ENCODE results near the gene SPPL2A. TPM values are rescaled to one million over a fixed set of nuclear protein-coding genes. Genes with fewer than 3 reads are reported as not detected.

Gene SPPL2A
- total and polyA plus RNA-seq, 10 donors, result 18.0 to 425 (median 113) TPM

GRCh38 chr15:50803479-50804180 is 38.1 kb upstream of the SPPL2A start:
- no peak overlapping the region for H3K27ac ChIP-seq
- DNase-seq, result no peak
- no peak for TF ChIP-seq POLR2A (IDR thresholded peaks at IDR 0.05)
- no peak for TF ChIP-seq CTCF (IDR thresholded peaks at IDR 0.05 in 8 of 11, conservative IDR thresholded peaks at IDR 0.05 in 3 of 11)
- no peak for TF ChIP-seq POLR2AphosphoS5 (IDR thresholded peaks at IDR 0.05)
- H3K9me3 ChIP-seq, result no peaks in the 10 kb centered on the region
- 54 to 66% (median 59%) methylated on average over 2 of the region's 2 CpGs for WGBS, 5 donors
- H3K27me3 ChIP-seq (replicated peaks in 1 of 7), result no peaks in the 10 kb centered on the region
- no peak overlapping the region for H3K4me3 ChIP-seq
- intact Hi-C loops (cut with DNase I; ENCODE audit: low total_unique reads), result no loop called here
- H3K4me1 ChIP-seq, result no peaks in the 10 kb centered on the region
- H3K36me3 ChIP-seq, result no peaks in the 10 kb centered on the region

- TF ChIP-seq POLR2A (IDR thresholded peaks at IDR 0.05) (no peak), POLR2AphosphoS5 (IDR thresholded peaks at IDR 0.05) (no peak), CTCF (IDR thresholded peaks at IDR 0.05 in 8 of 11, conservative IDR thresholded peaks at IDR 0.05 in 3 of 11) (no peak)
- Histone ChIP-seq H3K9me3 (no peaks in the 10 kb centered on the region), H3K4me3 (no peak overlapping the region), H3K27me3 (replicated peaks in 1 of 7) (no peaks in the 10 kb centered on the region), H3K4me1 (no peaks in the 10 kb centered on the region), H3K27ac (no peak overlapping the region), H3K36me3 (no peaks in the 10 kb centered on the region)
- no peak for DNase-seq
- WGBS, 5 donors, result 90 to 96% (median 95%) methylated on average over 1 of the region's 1 CpG
- intact Hi-C loops (cut with DNase I; ENCODE audit: low total_unique reads), result no loop called here
Measured at GRCh38 chr15:50800715-50801114, 35.2 kb upstream of the SPPL2A start.

GRCh38 chr15:50798684-50799083 is 33.2 kb upstream of the SPPL2A start:
- TF ChIP-seq POLR2A (IDR thresholded peaks at IDR 0.05) (no peak), POLR2AphosphoS5 (IDR thresholded peaks at IDR 0.05) (no peak), CTCF (IDR thresholded peaks at IDR 0.05 in 8 of 11, conservative IDR thresholded peaks at IDR 0.05 in 3 of 11) (no peak)
- Histone ChIP-seq H3K9me3 (no peaks in the 10 kb centered on the region), H3K36me3 (no peaks in the 10 kb centered on the region), H3K4me3 (no peak overlapping the region), H3K27ac (no peak overlapping the region), H3K4me1 (no peaks in the 10 kb centered on the region), H3K27me3 (replicated peaks in 1 of 7) (no peaks in the 10 kb centered on the region)
- 43 to 69% (median 53%) methylated on average over 3 of the region's 3 CpGs for WGBS, 5 donors
- intact Hi-C loops (cut with DNase I; ENCODE audit: low total_unique reads), result no loop called here
- DNase-seq, result no peak

GRCh38 chr15:50797926-50798325 is 32.4 kb upstream of the SPPL2A start:
- intact Hi-C loops (cut with DNase I; ENCODE audit: low total_unique reads), result no loop called here

More at GRCh38 chr15:50797926-50798325, 32.4 kb upstream of the SPPL2A start:
- 93 to 100% (median 97%) methylated on average over 1 of the region's 1 CpG for WGBS, 5 donors
- Histone ChIP-seq H3K36me3 (no peaks in the 10 kb centered on the region), H3K27me3 (replicated peaks in 1 of 7) (no peaks in the 10 kb centered on the region), H3K4me1 (no peaks in the 10 kb centered on the region), H3K27ac (no peak overlapping the region), H3K9me3 (no peaks in the 10 kb centered on the region), H3K4me3 (no peak overlapping the region)
- TF ChIP-seq POLR2A (IDR thresholded peaks at IDR 0.05) (no peak), CTCF (IDR thresholded peaks at IDR 0.05 in 8 of 11, conservative IDR thresholded peaks at IDR 0.05 in 3 of 11) (no peak), POLR2AphosphoS5 (IDR thresholded peaks at IDR 0.05) (no peak)
- no peak for DNase-seq

All from spleen (tissue), 11 donors.